ENCODE results near the gene FRMD4A.

- TF ChIP-seq CTCF (IDR thresholded peaks at IDR 0.05) = no peak
- no peak for TF ChIP-seq POLR2A (IDR thresholded peaks at IDR 0.05)
These were observed 674.2 kb downstream of the FRMD4A start for GRCh38 chr10:13656337-13657100.
